Esophagus muscularis mucosa (tissue), 4 donors: Measurements from ENCODE around the gene NEK7. TPM values are rescaled to one million over a fixed set of nuclear protein-coding genes. Genes with fewer than 3 reads are reported as not detected.
"Not testable (repeated sequence)": the region's sequence is repeated elsewhere in the genome, so short reads cannot be mapped to it uniquely, and the experiment has no call there.

ENCODE experiments used
- DNase-seq: peaks from one replicate; pipeline ENCODE4 v3.0.0-alpha.2; 2017; ENCODE audit errors: extremely low spot score
- H3K27ac ChIP-seq, 4 donors: fragments of 200-600 bp; sonication (generic); replicated peaks in 1 of 4; 1 replicate in 3 of 4; 2 replicates in 1 of 4; pipeline ENCODE4 v1.5.1; 2016 to 2019; ENCODE audit warnings: mild to moderate bottlenecking in 1 of 4
- H3K27me3 ChIP-seq, 4 donors: fragments of 200-600 bp; sonication (generic); one replicate each; pipeline versions ENCODE4 v1.5.1 to v1.6.0; 2016 to 2019
- H3K36me3 ChIP-seq, 4 donors: fragments of 200-600 bp; sonication (generic); one replicate each; pipeline ENCODE4 v1.5.1; 2016 to 2019
- H3K4me1 ChIP-seq, 4 donors: fragments of 200-600 bp; sonication (generic); one replicate each; pipeline ENCODE4 v1.5.1; 2016 to 2019
- H3K4me3 ChIP-seq, 4 donors: fragments of 200-600 bp; sonication (generic); 1 replicate in 2 of 4; 2 replicates in 2 of 4; pipeline ENCODE4 v1.5.1; 2016 to 2019; ENCODE audit warnings: mild to moderate bottlenecking in 4 of 4, moderate library complexity in 1 of 4
- H3K9me3 ChIP-seq, 4 donors: fragments of 200-600 bp; sonication (generic); 1 replicate in 3 of 4; 2 replicates in 1 of 4; pipeline ENCODE4 v1.5.1; 2016 to 2019
- EP300 ChIP-seq: sonication (generic); formaldehyde crosslinking; IDR thresholded peaks from one replicate; pipeline ENCODE4 v1.6.1; 2017; ENCODE audit warnings: antibody characterized with exemption
- POLR2A ChIP-seq: fragments of 450-650 bp; IDR thresholded peaks from one replicate; pipeline ENCODE4 v1.6.1; 2017; ENCODE audit warnings: antibody characterized with exemption, moderate library complexity, mild to moderate bottlenecking, low read depth
- POLR2AphosphoS5 ChIP-seq, 2 donors: sonication (generic); formaldehyde crosslinking; IDR thresholded peaks; one replicate each; pipeline ENCODE4 v1.6.1; 2017; ENCODE audit warnings: antibody characterized with exemption in 2 of 2
- WGBS: methylation state at CpG from one replicate; pipeline ENCODE4 v1.1.5; 2018; 5-methylcytosine and 5-hydroxymethylcytosine counted together
- intact Hi-C: fragments of 100-400 bp; cut with DNase I; formaldehyde crosslinking; loops from one replicate; pipeline ENCODE4 v1.15.1; 2023
- total RNA-seq, 4 donors: library from RNA; depleted of rRNA; stranded (reverse); fragments of >200 nt; gene quantifications; one replicate each; pipeline versions ENCODE4 v1.1.0 to v1.2.1, GENCODE V29; 2016
- TF ChIP-seq, protein P1 (sequence below), 3 experiments: fragments of 200-600 bp in 2 of 3; fragments of 450-650 bp in 1 of 3; sonication (generic) in 2 of 3; IDR thresholded peaks; one replicate each; pipeline ENCODE4 v1.5.1; 2017 to 2019; ENCODE audit warnings: antibody characterized with exemption in 3 of 3, mild to moderate bottlenecking in 2 of 3, moderate library complexity in 1 of 3

Gene NEK7
- total RNA-seq, 4 donors from 2014 or later = 110 to 196 (median 158) TPM

DNA sequence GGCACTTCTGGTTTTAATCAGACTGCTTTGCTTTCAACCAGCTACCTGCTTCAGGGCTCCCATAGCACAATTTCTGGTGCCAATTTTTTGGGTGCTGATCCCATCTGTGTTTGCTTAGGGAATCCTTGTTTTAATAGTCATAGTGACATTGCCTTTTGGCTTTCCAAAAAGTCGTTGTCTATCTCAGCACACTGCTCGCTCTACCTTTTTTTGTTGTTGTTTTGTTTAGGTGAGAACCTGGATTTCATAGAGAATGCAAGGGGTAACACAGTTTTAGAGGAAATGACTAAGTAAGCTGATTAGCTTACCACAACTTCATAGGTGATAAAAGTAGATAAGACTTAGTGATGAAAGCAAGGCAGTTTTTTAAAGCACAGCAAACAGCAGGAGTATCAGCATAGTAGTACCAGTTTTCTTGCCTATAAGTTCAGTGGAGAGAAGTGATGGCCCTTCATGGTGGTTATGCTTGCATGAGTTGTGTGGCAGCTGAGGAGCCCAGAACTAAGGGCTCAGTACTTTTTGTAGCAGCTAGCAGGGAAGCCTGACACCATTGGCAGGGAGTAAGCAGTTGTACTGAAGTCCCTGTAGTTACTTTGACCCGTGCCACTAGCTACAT lies 31.3 kb downstream of the NEK7 start:
- Histone ChIP-seq H3K4me3 (no peak overlapping the region), H3K27ac (no peak overlapping the region), H3K27me3 (no peaks in the 10 kb centered on the region), H3K4me1 (peaks cover 28 to 50% (median 42%) of the 10 kb centered on the region in 4 donors), H3K36me3 (no peaks in the 10 kb centered on the region), H3K9me3 (no peaks in the 10 kb centered on the region)
- TF ChIP-seq, protein P1, sequence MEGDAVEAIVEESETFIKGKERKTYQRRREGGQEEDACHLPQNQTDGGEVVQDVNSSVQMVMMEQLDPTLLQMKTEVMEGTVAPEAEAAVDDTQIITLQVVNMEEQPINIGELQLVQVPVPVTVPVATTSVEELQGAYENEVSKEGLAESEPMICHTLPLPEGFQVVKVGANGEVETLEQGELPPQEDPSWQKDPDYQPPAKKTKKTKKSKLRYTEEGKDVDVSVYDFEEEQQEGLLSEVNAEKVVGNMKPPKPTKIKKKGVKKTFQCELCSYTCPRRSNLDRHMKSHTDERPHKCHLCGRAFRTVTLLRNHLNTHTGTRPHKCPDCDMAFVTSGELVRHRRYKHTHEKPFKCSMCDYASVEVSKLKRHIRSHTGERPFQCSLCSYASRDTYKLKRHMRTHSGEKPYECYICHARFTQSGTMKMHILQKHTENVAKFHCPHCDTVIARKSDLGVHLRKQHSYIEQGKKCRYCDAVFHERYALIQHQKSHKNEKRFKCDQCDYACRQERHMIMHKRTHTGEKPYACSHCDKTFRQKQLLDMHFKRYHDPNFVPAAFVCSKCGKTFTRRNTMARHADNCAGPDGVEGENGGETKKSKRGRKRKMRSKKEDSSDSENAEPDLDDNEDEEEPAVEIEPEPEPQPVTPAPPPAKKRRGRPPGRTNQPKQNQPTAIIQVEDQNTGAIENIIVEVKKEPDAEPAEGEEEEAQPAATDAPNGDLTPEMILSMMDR (IDR thresholded peaks at IDR 0.05) = no peak
- TF ChIP-seq EP300 = no peak
- TF ChIP-seq POLR2A = no peak
- TF ChIP-seq POLR2AphosphoS5 (IDR thresholded peaks at IDR 0.05) = no peak
- 93% methylated on average over 3 of the region's 3 CpGs for WGBS
- DNase-seq = no peak
- intact Hi-C loops = no loop called here

DNA sequence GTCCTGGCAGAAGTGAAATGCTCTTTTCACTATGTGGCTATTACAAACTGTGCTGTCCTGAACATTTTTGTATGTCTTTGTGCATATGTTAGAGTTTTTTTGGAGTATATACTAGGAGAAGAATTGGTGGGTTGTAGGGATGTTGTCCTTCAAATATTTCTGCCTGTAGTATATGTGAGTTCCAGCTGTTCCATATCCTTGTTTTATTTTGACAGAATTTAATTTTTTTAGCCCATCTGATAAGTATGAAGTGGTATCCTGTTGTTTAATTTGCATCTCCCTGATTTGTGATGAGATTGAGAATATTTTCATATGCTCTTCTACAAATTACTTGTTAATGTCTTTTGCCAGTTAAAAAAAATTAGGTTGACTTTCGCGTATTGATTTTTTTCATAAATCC lies 34.3 kb downstream of the NEK7 start:
- WGBS = 96% methylated on average over 2 of the region's 2 CpGs

DNA sequence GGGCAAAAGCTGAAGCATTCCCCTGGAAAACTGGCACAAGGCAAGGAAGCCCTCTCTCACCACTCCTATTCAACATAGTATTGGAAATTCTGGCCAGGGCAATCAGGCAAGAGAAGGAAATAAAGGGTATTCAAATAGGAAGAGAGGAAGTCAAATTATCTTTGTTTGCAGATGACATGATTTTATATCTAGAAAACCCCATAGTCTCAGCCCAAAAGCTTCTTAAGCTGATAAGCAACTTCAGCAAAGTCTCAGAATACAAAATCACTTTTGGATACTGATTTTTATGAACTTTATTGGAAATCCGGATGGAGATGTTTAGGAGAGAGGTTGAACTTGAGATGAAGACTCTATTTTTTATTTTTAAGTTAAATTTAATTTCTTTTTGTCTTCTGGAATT lies 37.1 kb downstream of the NEK7 start:
- peaks cover 19 to 50% (median 31%) of the 10 kb centered on the region in 4 donors for H3K4me1 ChIP-seq
- 94% methylated on average over 1 of the region's 1 CpG for WGBS
- H3K27me3 ChIP-seq, H3K4me3 ChIP-seq, H3K27ac ChIP-seq, DNase-seq, H3K9me3 ChIP-seq, intact Hi-C loops, H3K36me3 ChIP-seq: not testable (repeated sequence)

More for the DNA sequence above, 34.3 kb downstream of the NEK7 start:
- H3K9me3 ChIP-seq = no peaks in the 10 kb centered on the region
- H3K36me3 ChIP-seq = no peaks in the 10 kb centered on the region
- H3K4me1 ChIP-seq = peaks cover 21 to 44% (median 39%) of the 10 kb centered on the region in 4 donors
- H3K27ac ChIP-seq = no peak overlapping the region
- DNase-seq = no peak
- H3K4me3 ChIP-seq = no peak overlapping the region
- H3K27me3 ChIP-seq = no peaks in the 10 kb centered on the region
- TF ChIP-seq, protein P1 (IDR thresholded peaks at IDR 0.05) = no peak
- TF ChIP-seq EP300 = no peak
- no peak for TF ChIP-seq POLR2A
- TF ChIP-seq POLR2AphosphoS5 (IDR thresholded peaks at IDR 0.05) = no peak
- intact Hi-C loops = no loop called here

DNA sequence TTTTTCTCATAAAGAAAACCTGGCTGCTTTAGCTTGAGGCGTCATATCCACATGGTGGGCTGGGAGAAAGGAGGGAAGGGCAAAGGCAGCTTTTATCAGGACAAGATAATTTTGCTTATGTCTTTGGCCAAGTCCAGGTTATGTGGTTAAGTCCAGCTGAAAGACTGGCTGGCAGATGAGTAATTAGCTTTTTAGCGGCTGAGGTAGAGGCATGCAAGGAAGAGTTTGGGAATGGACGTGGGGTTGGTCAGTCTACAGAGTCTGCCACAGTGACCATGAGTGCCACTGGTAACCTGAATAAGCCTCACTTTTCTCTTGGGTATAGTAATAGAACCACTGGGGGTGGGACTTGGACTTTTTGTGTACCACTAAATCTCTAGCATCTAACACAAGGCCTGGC lies 39.8 kb downstream of the NEK7 start:
- Histone ChIP-seq H3K36me3 (no peaks in the 10 kb centered on the region), H3K9me3 (no peaks in the 10 kb centered on the region), H3K4me1 (peaks cover 43 to 64% (median 44%) of the 10 kb centered on the region in 4 donors), H3K27ac (no peak overlapping the region), H3K27me3 (no peaks in the 10 kb centered on the region), H3K4me3 (no peak overlapping the region)
- TF ChIP-seq POLR2AphosphoS5 (IDR thresholded peaks at IDR 0.05) (no peak), POLR2A (no peak), EP300 (no peak)
- TF ChIP-seq, protein P1 (IDR thresholded peaks at IDR 0.05) = no peak
- WGBS = 93% methylated on average over 3 of the region's 3 CpGs
- intact Hi-C loops = no loop called here
- DNase-seq = no peak

DNA sequence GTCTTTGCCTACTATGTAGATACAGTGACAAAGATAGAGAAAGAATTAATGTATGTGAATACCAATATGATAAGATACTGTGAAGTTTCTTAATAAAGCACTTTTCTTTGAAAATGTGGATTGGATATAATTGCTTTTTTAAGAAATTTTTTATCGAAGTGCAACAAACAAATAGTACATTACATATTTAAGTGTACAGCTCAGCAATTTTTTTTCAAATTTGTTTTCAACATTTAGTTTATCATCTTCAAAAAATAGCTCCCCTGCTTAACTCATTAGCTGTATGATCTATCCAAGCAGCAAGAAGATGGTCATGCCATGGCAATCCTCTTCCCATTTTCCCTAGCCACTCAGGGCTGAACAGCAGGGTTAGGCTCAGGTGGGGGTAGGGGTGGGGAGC lies 40.5 kb downstream of the NEK7 start:
- no peaks in the 10 kb centered on the region for H3K36me3 ChIP-seq
- H3K27ac ChIP-seq = no peak overlapping the region
- intact Hi-C loops = no loop called here
- TF ChIP-seq EP300 (no peak), POLR2A (no peak), POLR2AphosphoS5 (IDR thresholded peaks at IDR 0.05) (no peak)
- TF ChIP-seq, protein P1 (IDR thresholded peaks at IDR 0.05) = no peak
- no peak for DNase-seq
- H3K9me3 ChIP-seq = no peaks in the 10 kb centered on the region
- H3K4me3 ChIP-seq = no peak overlapping the region
- H3K4me1 ChIP-seq = peaks cover 50 to 65% (median 51%) of the 10 kb centered on the region in 4 donors
- no peaks in the 10 kb centered on the region for H3K27me3 ChIP-seq
- 98% methylated on average over 1 of the region's 1 CpG for WGBS
